HL-60 (cell line): ENCODE measurements around the gene PRR20C.

ENCODE experiments used
- DNase-seq, 2 experiments: peaks; one replicate each; pipeline ENCODE4 v3.0.0-alpha.2; 2010 to 2020; ENCODE audit warnings: low read depth in 1 of 2, low spot score in 1 of 2
- H3K27ac ChIP-seq: fragments of 250-450 bp; sonication (Bioruptor Pico); replicated peaks from 2 replicates; pipeline ENCODE4 v1.5.1; 2020; ENCODE audit warnings: mild to moderate bottlenecking, moderate library complexity
- H3K27me3 ChIP-seq: fragments of 250-450 bp; sonication (Bioruptor Pico); 2 replicates; pipeline ENCODE4 v1.5.1; 2021; ENCODE audit warnings: mild to moderate bottlenecking, moderate library complexity; ENCODE audit not compliant: insufficient read depth, poor library complexity, severe bottlenecking
- H3K4me3 ChIP-seq: replicated peaks from 2 replicates; pipeline ENCODE4 v1.5.1; 2011; ENCODE audit warnings: mild to moderate bottlenecking, control low read depth, low read length; ENCODE audit not compliant: insufficient read depth
- GABPA ChIP-seq: IDR thresholded peaks from 2 replicates; pipeline ENCODE4 v1.6.1; 2012; ENCODE audit warnings: low read depth
- POLR2AphosphoS5 ChIP-seq: IDR thresholded peaks from 2 replicates; pipeline ENCODE4 v1.6.1; 2012; ENCODE audit warnings: low read depth
- SPI1 ChIP-seq: IDR thresholded peaks from 2 replicates; pipeline ENCODE4 v1.6.1; 2012; ENCODE audit warnings: low read depth, mild to moderate bottlenecking, borderline replicate concordance

PRR20C gene

GRCh38 chr13:57191667-57192066, 37.8 kb downstream of the PRR20C start:
- no peak overlapping the region for H3K4me3 ChIP-seq
- no peak for TF ChIP-seq SPI1
- TF ChIP-seq POLR2AphosphoS5 = no peak
- TF ChIP-seq GABPA = no peak
- no peaks in the 10 kb centered on the region for H3K27me3 ChIP-seq
- no peak for DNase-seq
- no peak overlapping the region for H3K27ac ChIP-seq
